Measurements from ENCODE around the gene ERAS. TPM values are rescaled to one million over a fixed set of nuclear protein-coding genes. Genes with fewer than 3 reads are reported as not detected.
"Not testable (repeated sequence)": the region's sequence is repeated elsewhere in the genome, so short reads cannot be mapped to it uniquely, and the experiment has no call there.

The ERAS gene
- total and polyA plus RNA-seq, 10 donors = 0.08 to 0.79 (median 0.10) TPM; not detected in 7

DNA sequence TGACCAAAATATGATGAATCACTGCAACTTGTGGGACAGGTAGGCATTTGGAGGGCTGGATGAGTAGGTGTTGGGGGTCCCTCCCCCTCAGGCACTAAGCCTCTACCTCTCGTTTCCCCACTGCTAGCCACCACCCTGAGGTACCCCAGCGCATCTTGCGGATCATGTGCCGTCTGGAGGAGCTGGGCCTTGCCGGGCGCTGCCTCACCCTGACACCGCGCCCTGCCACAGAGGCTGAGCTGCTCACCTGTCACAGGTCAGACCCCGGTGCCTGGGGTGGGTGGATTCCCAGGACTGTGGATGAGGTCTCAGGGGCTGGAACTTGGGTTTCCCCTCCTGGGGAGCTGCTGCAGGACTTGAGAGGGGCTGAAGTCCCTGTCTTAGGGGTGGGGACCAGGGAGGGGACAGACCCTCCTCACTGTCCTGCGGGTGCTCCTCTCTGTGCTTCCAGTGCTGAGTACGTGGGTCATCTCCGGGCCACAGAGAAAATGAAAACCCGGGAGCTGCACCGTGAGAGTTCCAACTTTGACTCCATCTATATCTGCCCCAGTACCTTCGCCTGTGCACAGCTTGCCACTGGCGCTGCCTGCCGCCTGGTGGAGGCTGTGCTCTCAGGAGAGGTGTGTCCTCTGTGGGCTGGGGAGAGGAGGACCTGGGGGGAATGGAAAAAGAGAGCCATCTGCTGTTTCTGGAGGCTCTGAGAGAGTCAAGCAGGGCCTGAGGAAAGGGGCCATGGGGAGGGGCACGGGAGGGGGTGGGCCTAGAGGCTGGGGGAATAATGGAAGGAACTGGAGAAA is 10.1 kb upstream of the ERAS start:
- intact Hi-C loops (cut with DNase I; ENCODE audit: low total_unique reads) = no loop called here
- H3K27me3 ChIP-seq (replicated peaks in 1 of 7) = no peaks in the 10 kb centered on the region
- H3K4me1 ChIP-seq = no peaks in the 10 kb centered on the region
- H3K27ac ChIP-seq = no peak overlapping the region
- 90 to 96% (median 94%) methylated on average over 10 to 18 of the region's 18 CpGs for WGBS, 5 donors
- no peak overlapping the region for H3K4me3 ChIP-seq
- H3K36me3 ChIP-seq = peaks cover 0 to 97% (median 14%) of the 10 kb centered on the region in 6 donors
- DNase-seq = no peak
- H3K9me3 ChIP-seq = no peaks in the 10 kb centered on the region
- peak in 1 of 3 donors; percentile 23 for TF ChIP-seq POLR2AphosphoS5 (IDR thresholded peaks at IDR 0.05)
- TF ChIP-seq, protein P1, sequence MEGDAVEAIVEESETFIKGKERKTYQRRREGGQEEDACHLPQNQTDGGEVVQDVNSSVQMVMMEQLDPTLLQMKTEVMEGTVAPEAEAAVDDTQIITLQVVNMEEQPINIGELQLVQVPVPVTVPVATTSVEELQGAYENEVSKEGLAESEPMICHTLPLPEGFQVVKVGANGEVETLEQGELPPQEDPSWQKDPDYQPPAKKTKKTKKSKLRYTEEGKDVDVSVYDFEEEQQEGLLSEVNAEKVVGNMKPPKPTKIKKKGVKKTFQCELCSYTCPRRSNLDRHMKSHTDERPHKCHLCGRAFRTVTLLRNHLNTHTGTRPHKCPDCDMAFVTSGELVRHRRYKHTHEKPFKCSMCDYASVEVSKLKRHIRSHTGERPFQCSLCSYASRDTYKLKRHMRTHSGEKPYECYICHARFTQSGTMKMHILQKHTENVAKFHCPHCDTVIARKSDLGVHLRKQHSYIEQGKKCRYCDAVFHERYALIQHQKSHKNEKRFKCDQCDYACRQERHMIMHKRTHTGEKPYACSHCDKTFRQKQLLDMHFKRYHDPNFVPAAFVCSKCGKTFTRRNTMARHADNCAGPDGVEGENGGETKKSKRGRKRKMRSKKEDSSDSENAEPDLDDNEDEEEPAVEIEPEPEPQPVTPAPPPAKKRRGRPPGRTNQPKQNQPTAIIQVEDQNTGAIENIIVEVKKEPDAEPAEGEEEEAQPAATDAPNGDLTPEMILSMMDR (IDR thresholded peaks at IDR 0.05 in 8 of 11, conservative IDR thresholded peaks at IDR 0.05 in 3 of 11) = no peak

GRCh38 chrX:48818098-48818497 is 8.2 kb upstream of the ERAS start:
- H3K9me3 ChIP-seq = no peaks in the 10 kb centered on the region
- no peak for DNase-seq
- TF ChIP-seq, protein P1 (IDR thresholded peaks at IDR 0.05 in 8 of 11, conservative IDR thresholded peaks at IDR 0.05 in 3 of 11) = no peak
- peak in 2 of 3 donors; percentile 7 to 25 for TF ChIP-seq POLR2AphosphoS5 (IDR thresholded peaks at IDR 0.05)
- H3K27ac ChIP-seq = no peak overlapping the region
- peaks cover 0 to 6% (median 0%) of the 10 kb centered on the region in 7 donors for H3K27me3 ChIP-seq (replicated peaks in 1 of 7)
- no peaks in the 10 kb centered on the region for H3K4me1 ChIP-seq
- H3K4me3 ChIP-seq = no peak overlapping the region
- peaks cover 0 to 100% (median 14%) of the 10 kb centered on the region in 6 donors for H3K36me3 ChIP-seq
- intact Hi-C loops (cut with DNase I; ENCODE audit: low total_unique reads) = no loop called here
- WGBS, 5 donors = 84 to 100% (median 96%) methylated on average over 2 to 16 of the region's 16 CpGs

DNA sequence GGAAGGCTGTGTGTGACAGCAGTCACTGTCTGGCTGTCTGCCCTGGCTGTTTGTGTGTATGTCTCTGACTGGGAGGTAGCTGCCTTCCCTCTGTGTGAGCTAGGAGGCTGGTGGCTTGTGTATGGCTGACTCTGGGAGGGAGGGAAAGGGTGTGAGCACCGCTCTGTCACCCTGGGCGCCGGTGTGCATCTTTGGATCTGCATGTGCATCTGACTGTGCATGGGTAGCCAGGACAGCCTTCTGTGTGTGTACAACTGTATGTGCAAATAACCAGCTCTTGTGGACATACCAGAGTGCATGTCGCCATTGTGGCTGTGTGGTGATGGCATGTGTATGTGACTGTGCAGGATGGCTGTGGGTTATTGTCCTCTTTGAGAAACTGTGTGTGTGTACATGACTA is 7.4 kb upstream of the ERAS start:
- TF ChIP-seq POLR2AphosphoS5 (IDR thresholded peaks at IDR 0.05) (no peak), POLR2A (IDR thresholded peaks at IDR 0.05) (no peak)
- TF ChIP-seq, protein P1 (IDR thresholded peaks at IDR 0.05 in 8 of 11, conservative IDR thresholded peaks at IDR 0.05 in 3 of 11) = no peak
- intact Hi-C loops (cut with DNase I; ENCODE audit: low total_unique reads) = no loop called here
- Histone ChIP-seq H3K9me3 (no peaks in the 10 kb centered on the region), H3K4me3 (no peak overlapping the region), H3K4me1 (no peaks in the 10 kb centered on the region), H3K36me3 (peaks cover 0 to 100% (median 14%) of the 10 kb centered on the region in 6 donors), H3K27ac (no peak overlapping the region), H3K27me3 (replicated peaks in 1 of 7) (peaks cover 0 to 10% (median 0%) of the 10 kb centered on the region in 7 donors)
- no peak for DNase-seq
- WGBS, 5 donors = 85 to 98% (median 95%) methylated on average over 4 of the region's 4 CpGs; no CpG with 5 or more reads in 1 of the 5 donors

- peaks cover 0 to 100% (median 15%) of the 10 kb centered on the region in 6 donors for H3K36me3 ChIP-seq
- H3K27ac ChIP-seq; intact Hi-C loops (cut with DNase I; ENCODE audit: low total_unique reads); H3K9me3 ChIP-seq; DNase-seq; H3K27me3 ChIP-seq (replicated peaks in 1 of 7); H3K4me1 ChIP-seq; H3K4me3 ChIP-seq: not testable (repeated sequence)
- WGBS, 5 donors = 83 to 96% (median 91%) methylated on average over 9 of the region's 9 CpGs
These were observed 6.9 kb upstream of the ERAS start for GRCh38 chrX:48819394-48819793.
